ENCODE measurements around the gene DDX39A. TPM values are rescaled to one million over a fixed set of nuclear protein-coding genes. Genes with fewer than 3 reads are reported as not detected.

DDX39A gene
- total and polyA plus RNA-seq, 2 donors (not counting 1 experiment from before 2014, with no cell fraction given) = 178 to 393 TPM

DNA sequence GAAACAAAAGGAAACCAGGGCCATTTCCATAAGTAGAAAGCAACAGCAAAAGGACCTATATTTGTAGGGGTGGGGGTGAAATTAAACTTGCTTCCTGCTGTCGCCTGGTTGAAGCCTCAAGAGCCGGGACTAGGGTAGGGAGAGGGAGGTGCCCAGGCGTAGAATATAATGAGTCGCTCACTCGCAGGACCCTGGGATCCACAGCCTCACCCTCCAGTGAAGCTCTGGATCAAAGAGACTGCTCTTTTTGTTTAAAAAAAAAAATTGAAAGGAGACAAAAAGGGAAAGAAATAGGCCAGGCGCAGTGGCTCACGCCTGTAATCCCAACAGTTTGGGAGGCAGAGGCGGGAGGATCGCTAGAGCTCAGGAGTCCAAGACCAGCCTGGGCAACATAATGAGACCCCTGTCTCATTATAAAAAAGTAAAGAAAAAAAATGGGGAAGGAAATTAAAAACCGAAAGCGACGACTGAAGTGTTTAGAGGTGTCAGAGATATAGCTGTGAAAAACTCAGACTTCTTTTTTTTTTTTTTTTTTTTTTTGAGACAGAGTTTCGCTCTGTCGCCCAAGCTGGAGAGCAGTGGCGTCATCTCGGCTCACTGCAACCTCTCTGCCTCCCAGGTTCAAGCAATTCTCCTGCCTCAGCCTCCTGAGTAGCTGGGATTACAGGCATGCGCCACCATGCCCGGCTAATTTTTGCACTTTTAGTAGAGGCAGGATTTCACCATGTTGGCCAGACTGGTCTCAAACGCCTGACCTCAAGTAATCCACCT lies 48.8 kb downstream of the DDX39A start:
- H3K4me2 ChIP-seq (replicated peaks; ENCODE audit: low read depth, low read length, poor library complexity, severe bottlenecking) = peak overlapping the region; percentile 97
- intact Hi-C loops (cut with micrococcal nuclease) = loop anchor here (1.0 kb wide), 1 partner anchor 11 kb away; the partner anchor contains the start of gene ADGRE5

More for the DNA sequence above, 48.8 kb downstream of the DDX39A start:
- Histone ChIP-seq H3K4me3 (ENCODE audit: control extremely low read depth in 1 of 5, extremely low read depth in 1 of 5, insufficient read depth in 1 of 5, low read depth in 2 of 5, low read length in 4 of 5) (peak overlapping the region in 4 of 5 experiments; percentile 46 to 71 (median 52)), H3K36me3 (replicated peaks in 1 of 2; ENCODE audit: control extremely low read depth in 1 of 2, control insufficient read depth in 1 of 2, extremely low read depth in 1 of 2, insufficient read depth in 2 of 2, low read length in 1 of 2) (no peaks in the 10 kb centered on the region), H3K27me3 (replicated peaks in 1 of 4; ENCODE audit: control extremely low read depth in 1 of 4, control insufficient read depth in 3 of 4, insufficient read depth in 4 of 4, low read length in 3 of 4) (no peaks in the 10 kb centered on the region), H4K20me1 (ENCODE audit: control insufficient read depth, insufficient read depth, low read length, poor library complexity, severe bottlenecking) (no peaks in the 10 kb centered on the region), H3K79me2 (ENCODE audit: control insufficient read depth, insufficient read depth, low read length) (peaks cover 10% of the 10 kb centered on the region), H3K27ac (ENCODE audit: low read length in 2 of 2) (peak overlapping the region; percentile 100), H3K9me3 (ENCODE audit: control extremely low read depth in 1 of 3, control insufficient read depth in 2 of 3, insufficient read depth in 1 of 3, low read length in 2 of 3) (peaks cover 0 to 6% (median 0%) of the 10 kb centered on the region in 3 donors), H3K4me1 (ENCODE audit: control insufficient read depth in 2 of 2, insufficient read depth in 2 of 2, low read length in 2 of 2) (peaks cover 87 to 94% of the 10 kb centered on the region in 2 donors), H3K9ac (ENCODE audit: low read length) (peak overlapping the region; percentile 96), H2AFZ (ENCODE audit: insufficient read depth, low read depth, low read length, poor library complexity, severe bottlenecking) (no peak overlapping the region)
- WGBS (ENCODE audit: insufficient coverage) = 1% methylated on average over 18 of the region's 19 CpGs
- DNase-seq (peak; percentile 87), ATAC-seq (ENCODE audit: low read depth) (peak; percentile 28)
- Mint-ChIP-seq H3K9me3 (ENCODE audit: insufficient read depth) (no peaks in the 10 kb centered on the region), H3K27me3 (no peaks in the 10 kb centered on the region), H3K4me3 (peak overlapping the region; percentile 94), H3K4me1 (peaks cover 67% of the 10 kb centered on the region), H3K27ac (peak overlapping the region; percentile 100)
- ChIA-PET POLR2A (interaction anchor here (0.6 to 5.6 kb wide), 12 partner anchors 8 to 1213 kb away, joined by 3 to 41 read pairs (median 6); partner anchors contain the start of genes ADGRE5 and DDX39A), CTCF (interaction anchor here (0.8 to 2.9 kb wide), 6 partner anchors 9 to 31 kb away, joined by 5 to 17 read pairs (median 8); partner anchors contain the start of gene ADGRE5)
- TF ChIP-seq EZH2 (IDR thresholded peaks at IDR 0.05; ENCODE audit: borderline replicate concordance, insufficient read depth, low read depth, low read length, poor library complexity, severe bottlenecking) = no peak
- TF ChIP-seq, protein P1, sequence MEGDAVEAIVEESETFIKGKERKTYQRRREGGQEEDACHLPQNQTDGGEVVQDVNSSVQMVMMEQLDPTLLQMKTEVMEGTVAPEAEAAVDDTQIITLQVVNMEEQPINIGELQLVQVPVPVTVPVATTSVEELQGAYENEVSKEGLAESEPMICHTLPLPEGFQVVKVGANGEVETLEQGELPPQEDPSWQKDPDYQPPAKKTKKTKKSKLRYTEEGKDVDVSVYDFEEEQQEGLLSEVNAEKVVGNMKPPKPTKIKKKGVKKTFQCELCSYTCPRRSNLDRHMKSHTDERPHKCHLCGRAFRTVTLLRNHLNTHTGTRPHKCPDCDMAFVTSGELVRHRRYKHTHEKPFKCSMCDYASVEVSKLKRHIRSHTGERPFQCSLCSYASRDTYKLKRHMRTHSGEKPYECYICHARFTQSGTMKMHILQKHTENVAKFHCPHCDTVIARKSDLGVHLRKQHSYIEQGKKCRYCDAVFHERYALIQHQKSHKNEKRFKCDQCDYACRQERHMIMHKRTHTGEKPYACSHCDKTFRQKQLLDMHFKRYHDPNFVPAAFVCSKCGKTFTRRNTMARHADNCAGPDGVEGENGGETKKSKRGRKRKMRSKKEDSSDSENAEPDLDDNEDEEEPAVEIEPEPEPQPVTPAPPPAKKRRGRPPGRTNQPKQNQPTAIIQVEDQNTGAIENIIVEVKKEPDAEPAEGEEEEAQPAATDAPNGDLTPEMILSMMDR (IDR thresholded peaks at IDR 0.05) = no peak
